Aorta (tissue), 5 donors: ENCODE measurements around the gene IKZF5. TPM values are rescaled to one million over a fixed set of nuclear protein-coding genes. Genes with fewer than 3 reads are reported as not detected.

Experiments used
- ATAC-seq: fragments of 200-7000 bp; cut with Tn5 transposase; one replicate; pipeline ENCODE4 v1.9.1; 2022; ENCODE audit warnings: moderate library complexity; ENCODE audit not compliant: low FRiP score
- DNase-seq, 2 donors: peaks; one replicate each; pipeline ENCODE4 v3.0.0-alpha.2; 2020
- H3K27ac ChIP-seq, 2 donors: one replicate each; pipeline ENCODE4 v1.5.1; 2013; ENCODE audit warnings: low read length in 2 of 2, mild to moderate bottlenecking in 2 of 2, moderate library complexity in 2 of 2, control low read depth in 1 of 2, inconsistent platforms in 1 of 2, low read depth in 1 of 2
- H3K27me3 ChIP-seq, 2 donors: one replicate each; pipeline ENCODE4 v1.6.1; 2013; ENCODE audit warnings: control low read depth in 1 of 2, low read length in 1 of 2, mild to moderate bottlenecking in 1 of 2, moderate library complexity in 1 of 2; ENCODE audit not compliant: insufficient read depth in 2 of 2, control insufficient read depth in 1 of 2
- H3K36me3 ChIP-seq, 2 donors: one replicate each; pipeline ENCODE4 v1.6.1; 2013; ENCODE audit warnings: control low read depth in 1 of 2, low read length in 1 of 2, mild to moderate bottlenecking in 1 of 2; ENCODE audit not compliant: insufficient read depth in 2 of 2, control insufficient read depth in 1 of 2
- H3K4me1 ChIP-seq, 2 donors: one replicate each; pipeline ENCODE4 v1.6.1; 2013; ENCODE audit warnings: low read length in 2 of 2, control low read depth in 1 of 2, mild to moderate bottlenecking in 1 of 2, moderate library complexity in 1 of 2; ENCODE audit not compliant: insufficient read depth in 2 of 2, control insufficient read depth in 1 of 2
- H3K4me3 ChIP-seq, 2 donors: one replicate each; pipeline ENCODE4 v1.5.1; 2013; ENCODE audit warnings: low read length in 2 of 2, control low read depth in 1 of 2, mild to moderate bottlenecking in 1 of 2
- H3K9me3 ChIP-seq: one replicate; pipeline ENCODE4 v1.6.1; 2013; ENCODE audit warnings: mild to moderate bottlenecking, low read length; ENCODE audit not compliant: control insufficient read depth
- WGBS, 2 donors: extraction: QIAGEN DNeasy Blood & Tissue Kit; methylation state at CpG; one replicate each; pipeline ENCODE4 v1.1.7; 2013; 5-methylcytosine and 5-hydroxymethylcytosine counted together
- intact Hi-C, 2 donors: fragments of 100-400 bp; cut with DNase I; formaldehyde crosslinking; loops; one replicate each; pipeline versions ENCODE4 v1.14.2 to v1.15.0; 2022
- polyA plus RNA-seq, 2 donors: library from polyadenylated mRNA; stranded (reverse); fragments of 200-250 nt; gene quantifications; one replicate each; pipeline ENCODE4 v1.2.3, GENCODE V29; 2013
- total RNA-seq, 2 donors: library from RNA; stranded (reverse); fragmentation: NEBNext Ultra II Directional; extraction: Animal tissue kit (Norgen Biotek cat#: 25700); gene quantifications; one replicate each; pipeline ENCODE4 v1.2.1, GENCODE V29; 2021
- donor health status: healthy with polysubstance abuse.
- donor health status: Bipolar disorder and iron deficiency.
- donor health status: DM: no; HTN: no; CAD: no.
- donor health status: DM: no; HTN: no; CAD: no.
- donor health status: DM: yes; HTN: yes; CAD: no.

IKZF5 gene
- total and polyA plus RNA-seq, 4 donors = 6.9 to 21.5 (median 14.1) TPM

GRCh38 chr10:122955892-122956291, 52.7 kb downstream of the IKZF5 start:
- Histone ChIP-seq H3K36me3 (no peaks in the 10 kb centered on the region), H3K27me3 (no peaks in the 10 kb centered on the region), H3K9me3 (peaks cover under 1% of the 10 kb centered on the region), H3K4me3 (no peak overlapping the region), H3K27ac (no peak overlapping the region), H3K4me1 (no peaks in the 10 kb centered on the region)
- DNase-seq (no peak), ATAC-seq (no peak)
- 89 to 96% methylated on average over 1 of the region's 1 CpG for WGBS, 2 donors
- intact Hi-C loops = no loop called here

- 63 to 64% methylated on average over 13 of the region's 13 CpGs for WGBS, 2 donors
- Histone ChIP-seq H3K4me1 (no peaks in the 10 kb centered on the region), H3K36me3 (no peaks in the 10 kb centered on the region), H3K9me3 (no peaks in the 10 kb centered on the region), H3K27ac (no peak overlapping the region), H3K27me3 (no peaks in the 10 kb centered on the region), H3K4me3 (no peak overlapping the region)
- DNase-seq = no peak
- intact Hi-C loops = loop anchor here in 1 of 2 donors (5.0 kb wide), 1 partner anchor 198 kb away; the partner anchor contains the start of gene BUB3
- ATAC-seq = no peak
These were observed 53.9 kb downstream of the IKZF5 start for GRCh38 chr10:122954731-122955050.

- Histone ChIP-seq H3K36me3 (no peaks in the 10 kb centered on the region), H3K4me1 (no peaks in the 10 kb centered on the region), H3K27me3 (no peaks in the 10 kb centered on the region), H3K4me3 (peak within 1 kb of the TSS; percentile 73 to 77), H3K27ac (peak within 1 kb of the TSS in 1 of 2 donors; percentile 9), H3K9me3 (no peaks in the 10 kb centered on the region)
- 3 to 4% methylated on average over 75 to 77 of the region's 77 CpGs for WGBS, 2 donors
- ATAC-seq (peak; percentile 99), DNase-seq (peak; percentile 99)
- intact Hi-C loops = loop anchor here in 1 of 2 donors (5.0 kb wide), 1 partner anchor 198 kb away; the partner anchor contains the start of gene BUB3
These were observed 54.5 kb downstream of the IKZF5 start, which contains the start of gene C10orf88 for GRCh38 chr10:122953902-122954730. Gene C10orf88 (minus strand): TSS chr10:122954227. CDS start chr10:122954178, 49 bp downstream.

GRCh38 chr10:122949296-122949695, 59.3 kb downstream of the IKZF5 start:
- no peak overlapping the region for H3K27ac ChIP-seq
- WGBS, 2 donors = 91 to 94% methylated on average over 3 of the region's 3 CpGs
- no peaks in the 10 kb centered on the region for H3K9me3 ChIP-seq
- DNase-seq (no peak), ATAC-seq (no peak)
- peaks cover 0 to 4% of the 10 kb centered on the region in 2 donors for H3K36me3 ChIP-seq
- no peaks in the 10 kb centered on the region for H3K4me1 ChIP-seq
- no peak overlapping the region for H3K4me3 ChIP-seq
- H3K27me3 ChIP-seq = no peaks in the 10 kb centered on the region
- intact Hi-C loops = no loop called here

Other genes with a start within 250 kb of the IKZF5 start
- gene CUZD1, start 162.9 kb downstream of the IKZF5 start, total RNA-seq = 1 to 10 TPM in 1 of 2 donors, under 1 TPM in 1; 0.58 to 1.1 TPM
- 1 to 10 TPM; 1.5 to 3.3 TPM for gene CUZD1, start 162.9 kb downstream of the IKZF5 start, polyA plus RNA-seq
- 1 to 10 TPM; 1.2 to 3.9 TPM for gene FAM24B, start 129.2 kb downstream of the IKZF5 start, total RNA-seq
- gene FAM24B, start 129.2 kb downstream of the IKZF5 start, polyA plus RNA-seq = 1 to 10 TPM; 1.1 to 2.1 TPM
- not detected for gene FAM24A, start 98.2 kb downstream of the IKZF5 start, total RNA-seq
- gene FAM24A, start 98.2 kb downstream of the IKZF5 start, polyA plus RNA-seq = not detected
- 10 to 100 TPM in 1 of 2 donors, 1 to 10 TPM in 1; 9.7 to 11.7 TPM for gene C10orf88, start 54.6 kb downstream of the IKZF5 start, total RNA-seq
- 1 to 10 TPM; 3.6 to 6.1 TPM for gene C10orf88, start 54.6 kb downstream of the IKZF5 start, polyA plus RNA-seq
- 1 to 10 TPM; 1.6 to 2.0 TPM for gene PSTK, start 28.4 kb downstream of the IKZF5 start, total RNA-seq
- gene PSTK, start 28.4 kb downstream of the IKZF5 start, polyA plus RNA-seq = 1 to 10 TPM in 1 of 2 donors, under 1 TPM in 1; 0.88 to 3.8 TPM
- 10 to 100 TPM; 17.9 to 25.5 TPM for gene ACADSB, start 211 bp upstream of the IKZF5 start, total RNA-seq
- gene ACADSB, start 211 bp upstream of the IKZF5 start, polyA plus RNA-seq = 10 to 100 TPM in 1 of 2 donors, 1 to 10 TPM in 1; 7.6 to 10.1 TPM
- not detected for gene HMX3, start 127.2 kb upstream of the IKZF5 start, total RNA-seq
- gene HMX3, start 127.2 kb upstream of the IKZF5 start, polyA plus RNA-seq = not detected
- gene HMX2, start 139.3 kb upstream of the IKZF5 start, total RNA-seq = not detected
- not detected for gene HMX2, start 139.3 kb upstream of the IKZF5 start, polyA plus RNA-seq
- gene BUB3, start 145.6 kb upstream of the IKZF5 start, total RNA-seq = 10 to 100 TPM; 42.9 to 61.4 TPM
- 10 to 100 TPM; 40.6 to 54.0 TPM for gene BUB3, start 145.6 kb upstream of the IKZF5 start, polyA plus RNA-seq